ENCODE measurements around the gene ARFRP1. TPM values are rescaled to one million over a fixed set of nuclear protein-coding genes. Genes with fewer than 3 reads are reported as not detected.

ARFRP1 gene
- total and polyA plus RNA-seq, 2 of the 13 experiments (the other 11 are each of a cell fraction or from before 2014, with no cell fraction given), result 32.0 to 51.1 TPM

DNA sequence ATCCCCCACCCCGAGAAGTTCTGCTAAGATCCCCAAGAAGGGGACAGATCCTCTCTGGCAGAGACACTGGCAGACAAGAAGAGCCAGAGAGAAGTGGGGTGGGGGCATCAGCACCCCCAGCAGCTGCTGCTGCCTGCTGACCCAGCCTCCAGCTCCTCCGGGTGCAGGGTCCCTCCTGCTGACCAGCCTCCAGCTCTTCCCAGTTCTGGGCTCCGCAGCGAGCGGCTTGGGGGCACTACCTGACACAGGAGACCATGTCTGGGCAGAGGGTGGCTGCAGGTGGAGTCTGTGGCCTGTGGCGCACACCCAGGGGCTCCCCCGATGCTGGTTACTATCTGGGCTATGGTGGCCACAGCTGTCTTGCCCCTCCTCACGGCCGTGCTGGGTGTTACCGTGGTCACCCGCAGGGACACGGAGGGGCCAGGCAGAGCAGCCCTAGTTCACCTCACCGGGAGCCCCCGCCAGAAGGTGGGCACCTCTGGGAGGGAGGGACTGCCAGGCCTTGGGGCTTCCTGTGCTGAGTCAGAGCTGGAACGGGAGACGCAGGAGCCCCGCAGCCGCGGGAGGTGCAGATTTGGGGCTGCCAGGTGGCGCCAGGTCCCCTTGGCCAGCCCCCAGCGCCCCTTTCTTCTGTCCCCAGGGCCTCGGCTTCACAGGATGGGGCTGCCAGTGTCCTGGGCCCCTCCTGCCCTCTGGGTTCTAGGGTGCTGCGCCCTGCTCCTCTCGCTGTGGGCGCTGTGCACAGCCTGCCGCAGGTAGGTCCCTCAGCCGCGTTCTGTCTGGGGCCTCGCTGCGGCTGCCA is 29.3 kb upstream of the ARFRP1 start (continued):
- TF ChIP-seq ZNF124 (CRISPR knock-in tag; IDR thresholded peaks at IDR 0.05), result no peak
- no peak for TF ChIP-seq ZNF891 (CRISPR knock-in tag; IDR thresholded peaks at IDR 0.05)
- TF ChIP-seq ZSCAN9 (CRISPR knock-in tag; IDR thresholded peaks at IDR 0.05; ENCODE audit: borderline replicate concordance), result no peak
- TF ChIP-seq SALL1 (CRISPR knock-in tag; IDR thresholded peaks at IDR 0.05), result peak; percentile 66
- peak; percentile 61 for TF ChIP-seq HNRNPK (IDR thresholded peaks at IDR 0.05; ENCODE audit: low read depth, low read length, poor library complexity, severe bottlenecking)
- TF ChIP-seq, protein P1, sequence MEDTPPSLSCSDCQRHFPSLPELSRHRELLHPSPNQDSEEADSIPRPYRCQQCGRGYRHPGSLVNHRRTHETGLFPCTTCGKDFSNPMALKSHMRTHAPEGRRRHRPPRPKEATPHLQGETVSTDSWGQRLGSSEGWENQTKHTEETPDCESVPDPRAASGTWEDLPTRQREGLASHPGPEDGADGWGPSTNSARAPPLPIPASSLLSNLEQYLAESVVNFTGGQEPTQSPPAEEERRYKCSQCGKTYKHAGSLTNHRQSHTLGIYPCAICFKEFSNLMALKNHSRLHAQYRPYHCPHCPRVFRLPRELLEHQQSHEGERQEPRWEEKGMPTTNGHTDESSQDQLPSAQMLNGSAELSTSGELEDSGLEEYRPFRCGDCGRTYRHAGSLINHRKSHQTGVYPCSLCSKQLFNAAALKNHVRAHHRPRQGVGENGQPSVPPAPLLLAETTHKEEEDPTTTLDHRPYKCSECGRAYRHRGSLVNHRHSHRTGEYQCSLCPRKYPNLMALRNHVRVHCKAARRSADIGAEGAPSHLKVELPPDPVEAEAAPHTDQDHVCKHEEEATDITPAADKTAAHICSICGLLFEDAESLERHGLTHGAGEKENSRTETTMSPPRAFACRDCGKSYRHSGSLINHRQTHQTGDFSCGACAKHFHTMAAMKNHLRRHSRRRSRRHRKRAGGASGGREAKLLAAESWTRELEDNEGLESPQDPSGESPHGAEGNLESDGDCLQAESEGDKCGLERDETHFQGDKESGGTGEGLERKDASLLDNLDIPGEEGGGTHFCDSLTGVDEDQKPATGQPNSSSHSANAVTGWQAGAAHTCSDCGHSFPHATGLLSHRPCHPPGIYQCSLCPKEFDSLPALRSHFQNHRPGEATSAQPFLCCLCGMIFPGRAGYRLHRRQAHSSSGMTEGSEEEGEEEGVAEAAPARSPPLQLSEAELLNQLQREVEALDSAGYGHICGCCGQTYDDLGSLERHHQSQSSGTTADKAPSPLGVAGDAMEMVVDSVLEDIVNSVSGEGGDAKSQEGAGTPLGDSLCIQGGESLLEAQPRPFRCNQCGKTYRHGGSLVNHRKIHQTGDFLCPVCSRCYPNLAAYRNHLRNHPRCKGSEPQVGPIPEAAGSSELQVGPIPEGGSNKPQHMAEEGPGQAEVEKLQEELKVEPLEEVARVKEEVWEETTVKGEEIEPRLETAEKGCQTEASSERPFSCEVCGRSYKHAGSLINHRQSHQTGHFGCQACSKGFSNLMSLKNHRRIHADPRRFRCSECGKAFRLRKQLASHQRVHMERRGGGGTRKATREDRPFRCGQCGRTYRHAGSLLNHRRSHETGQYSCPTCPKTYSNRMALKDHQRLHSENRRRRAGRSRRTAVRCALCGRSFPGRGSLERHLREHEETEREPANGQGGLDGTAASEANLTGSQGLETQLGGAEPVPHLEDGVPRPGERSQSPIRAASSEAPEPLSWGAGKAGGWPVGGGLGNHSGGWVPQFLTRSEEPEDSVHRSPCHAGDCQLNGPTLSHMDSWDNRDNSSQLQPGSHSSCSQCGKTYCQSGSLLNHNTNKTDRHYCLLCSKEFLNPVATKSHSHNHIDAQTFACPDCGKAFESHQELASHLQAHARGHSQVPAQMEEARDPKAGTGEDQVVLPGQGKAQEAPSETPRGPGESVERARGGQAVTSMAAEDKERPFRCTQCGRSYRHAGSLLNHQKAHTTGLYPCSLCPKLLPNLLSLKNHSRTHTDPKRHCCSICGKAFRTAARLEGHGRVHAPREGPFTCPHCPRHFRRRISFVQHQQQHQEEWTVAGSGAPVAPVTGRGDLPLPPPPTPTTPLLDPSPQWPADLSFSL (CRISPR knock-in tag; IDR thresholded peaks at IDR 0.05), result no peak
- TF ChIP-seq ZNF263 (CRISPR knock-in tag; IDR thresholded peaks at IDR 0.05), result no peak
- TF ChIP-seq ZNF572 (CRISPR knock-in tag; IDR thresholded peaks at IDR 0.05), result no peak
- TF ChIP-seq ZNF674 (CRISPR knock-in tag; IDR thresholded peaks at IDR 0.05; ENCODE audit: low read depth), result 0 out of 2 replicates have a peak, but pooled peaks have one; percentile 64
- TF ChIP-seq, protein P2, sequence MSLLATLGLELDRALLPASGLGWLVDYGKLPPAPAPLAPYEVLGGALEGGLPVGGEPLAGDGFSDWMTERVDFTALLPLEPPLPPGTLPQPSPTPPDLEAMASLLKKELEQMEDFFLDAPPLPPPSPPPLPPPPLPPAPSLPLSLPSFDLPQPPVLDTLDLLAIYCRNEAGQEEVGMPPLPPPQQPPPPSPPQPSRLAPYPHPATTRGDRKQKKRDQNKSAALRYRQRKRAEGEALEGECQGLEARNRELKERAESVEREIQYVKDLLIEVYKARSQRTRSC (CRISPR knock-in tag; IDR thresholded peaks at IDR 0.05; ENCODE audit: low read depth), result no peak
- TF ChIP-seq, protein P3, sequence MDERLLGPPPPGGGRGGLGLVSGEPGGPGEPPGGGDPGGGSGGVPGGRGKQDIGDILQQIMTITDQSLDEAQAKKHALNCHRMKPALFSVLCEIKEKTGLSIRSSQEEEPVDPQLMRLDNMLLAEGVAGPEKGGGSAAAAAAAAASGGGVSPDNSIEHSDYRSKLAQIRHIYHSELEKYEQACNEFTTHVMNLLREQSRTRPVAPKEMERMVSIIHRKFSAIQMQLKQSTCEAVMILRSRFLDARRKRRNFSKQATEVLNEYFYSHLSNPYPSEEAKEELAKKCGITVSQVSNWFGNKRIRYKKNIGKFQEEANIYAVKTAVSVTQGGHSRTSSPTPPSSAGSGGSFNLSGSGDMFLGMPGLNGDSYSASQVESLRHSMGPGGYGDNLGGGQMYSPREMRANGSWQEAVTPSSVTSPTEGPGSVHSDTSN (CRISPR knock-in tag; IDR thresholded peaks at IDR 0.05), result no peak
- peak; percentile 91 for TF ChIP-seq CHCHD3 (CRISPR knock-in tag; IDR thresholded peaks at IDR 0.05)
- no peak for TF ChIP-seq SUZ12 (IDR thresholded peaks at IDR 0.05; ENCODE audit: low read depth, low read length)
- TF ChIP-seq ZNF331 (CRISPR knock-in tag; IDR thresholded peaks at IDR 0.05), result no peak
- TF ChIP-seq, protein P4, sequence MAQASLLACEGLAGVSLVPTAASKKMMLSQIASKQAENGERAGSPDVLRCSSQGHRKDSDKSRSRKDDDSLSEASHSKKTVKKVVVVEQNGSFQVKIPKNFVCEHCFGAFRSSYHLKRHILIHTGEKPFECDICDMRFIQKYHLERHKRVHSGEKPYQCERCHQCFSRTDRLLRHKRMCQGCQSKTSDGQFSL (CRISPR knock-in tag; IDR thresholded peaks at IDR 0.05), result no peak; the same call in 1 of the 2 replicates
- TF ChIP-seq HES4 (CRISPR knock-in tag; IDR thresholded peaks at IDR 0.05; ENCODE audit: borderline replicate concordance), result no peak
- 0 out of 2 replicates have a peak, but pooled peaks have one; percentile 17 for TF ChIP-seq ZFP41 (CRISPR knock-in tag; IDR thresholded peaks at IDR 0.05; ENCODE audit: borderline replicate concordance)
- TF ChIP-seq FOSL2 (CRISPR knock-in tag; IDR thresholded peaks at IDR 0.05), result peak; percentile 40; the same call in 1 of the 2 replicates
- TF ChIP-seq, protein P5, sequence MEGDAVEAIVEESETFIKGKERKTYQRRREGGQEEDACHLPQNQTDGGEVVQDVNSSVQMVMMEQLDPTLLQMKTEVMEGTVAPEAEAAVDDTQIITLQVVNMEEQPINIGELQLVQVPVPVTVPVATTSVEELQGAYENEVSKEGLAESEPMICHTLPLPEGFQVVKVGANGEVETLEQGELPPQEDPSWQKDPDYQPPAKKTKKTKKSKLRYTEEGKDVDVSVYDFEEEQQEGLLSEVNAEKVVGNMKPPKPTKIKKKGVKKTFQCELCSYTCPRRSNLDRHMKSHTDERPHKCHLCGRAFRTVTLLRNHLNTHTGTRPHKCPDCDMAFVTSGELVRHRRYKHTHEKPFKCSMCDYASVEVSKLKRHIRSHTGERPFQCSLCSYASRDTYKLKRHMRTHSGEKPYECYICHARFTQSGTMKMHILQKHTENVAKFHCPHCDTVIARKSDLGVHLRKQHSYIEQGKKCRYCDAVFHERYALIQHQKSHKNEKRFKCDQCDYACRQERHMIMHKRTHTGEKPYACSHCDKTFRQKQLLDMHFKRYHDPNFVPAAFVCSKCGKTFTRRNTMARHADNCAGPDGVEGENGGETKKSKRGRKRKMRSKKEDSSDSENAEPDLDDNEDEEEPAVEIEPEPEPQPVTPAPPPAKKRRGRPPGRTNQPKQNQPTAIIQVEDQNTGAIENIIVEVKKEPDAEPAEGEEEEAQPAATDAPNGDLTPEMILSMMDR (CRISPR knock-in tag; IDR thresholded peaks at IDR 0.05), result peak; percentile 35
